PC-3 (cell line): ENCODE data around the gene TAS2R60.

Experiments used
- CTCF ChIP-seq: fragments of 300-600 bp; sonication (generic); conservative IDR thresholded peaks from 2 replicates; pipeline ENCODE4 v1.5.1; 2017; ENCODE audit warnings: antibody characterized with exemption, low read depth, mild to moderate bottlenecking, low read length
- EZH2phosphoT487 ChIP-seq: fragments of 300-600 bp; sonication (generic); IDR thresholded peaks from 2 replicates; pipeline ENCODE4 v1.6.1; 2018; ENCODE audit warnings: mild to moderate bottlenecking, antibody characterized with exemption, low read length, borderline replicate concordance

GRCh38 chr7:143493751-143494150 is 50.5 kb downstream of the TAS2R60 start:
- no peak for TF ChIP-seq EZH2phosphoT487
- no peak for TF ChIP-seq CTCF
